Lower lobe of right lung (tissue), 2 donors: Measurements from ENCODE around the gene CYB5B. TPM values are rescaled to one million over a fixed set of nuclear protein-coding genes. Genes with fewer than 3 reads are reported as not detected.

Experiments used
- ATAC-seq, 2 donors: fragments of 200-7000 bp; cut with Tn5 transposase; one replicate each; pipeline ENCODE4 v1.9.1; 2020 to 2022; ENCODE audit warnings: mild to moderate bottlenecking in 2 of 2, moderate library complexity in 2 of 2
- DNase-seq: peaks from one replicate; pipeline ENCODE4 v3.0.0-alpha.2; 2020
- H3K27ac ChIP-seq: fragments of 200-600 bp; one replicate; pipeline ENCODE4 v1.8.0; 2022
- H3K27me3 ChIP-seq: fragments of 200-600 bp; one replicate; pipeline ENCODE4 v1.8.0; 2022; ENCODE audit warnings: low read depth
- H3K36me3 ChIP-seq: fragments of 200-600 bp; one replicate; pipeline ENCODE4 v1.8.0; 2022; ENCODE audit warnings: mild to moderate bottlenecking
- H3K4me1 ChIP-seq: fragments of 200-600 bp; one replicate; pipeline ENCODE4 v1.8.0; 2022
- H3K4me3 ChIP-seq: fragments of 200-600 bp; one replicate; pipeline ENCODE4 v1.8.0; 2022; ENCODE audit warnings: mild to moderate bottlenecking
- H3K9me3 ChIP-seq: fragments of 200-600 bp; one replicate; pipeline ENCODE4 v1.8.0; 2022
- CTCF ChIP-seq: fragments of 200-600 bp; IDR thresholded peaks from one replicate; pipeline ENCODE4 v1.8.0; 2022; ENCODE audit warnings: antibody characterized with exemption, mild to moderate bottlenecking
- intact Hi-C: fragments of 100-400 bp; cut with DNase I; formaldehyde crosslinking; loops from one replicate; pipeline ENCODE4 v1.11.0; 2022
- total RNA-seq: library from RNA; stranded (reverse); fragmentation: NEBNext Ultra II Directional; extraction: Animal tissue kit (Norgen Biotek cat#: 25700); gene quantifications from one replicate; pipeline ENCODE4 v1.2.1, GENCODE V29; 2021
- donor health status: DM: no; HTN: yes; CAD: no; lungs with severe emphysema.

The CYB5B gene
- total RNA-seq, 1 donor from 2014 or later, result 78.2 TPM

GRCh38 chr16:69497876-69498596 is 73.6 kb downstream of the CYB5B start:
- Histone ChIP-seq H3K9me3 (no peaks in the 10 kb centered on the region), H3K36me3 (no peaks in the 10 kb centered on the region), H3K4me3 (no peak overlapping the region), H3K27ac (no peak overlapping the region), H3K4me1 (no peaks in the 10 kb centered on the region), H3K27me3 (no peaks in the 10 kb centered on the region)
- DNase-seq (no peak), ATAC-seq (no peak)
- intact Hi-C loops, result no loop called here
- no peak for TF ChIP-seq CTCF

- ATAC-seq, result no peak
- no peaks in the 10 kb centered on the region for H3K4me1 ChIP-seq
These were observed 74.5 kb downstream of the CYB5B start for GRCh38 chr16:69498926-69499325.

GRCh38 chr16:69499541-69500230 is 75.3 kb downstream of the CYB5B start:
- Histone ChIP-seq H3K4me1 (no peaks in the 10 kb centered on the region), H3K27ac (no peak overlapping the region), H3K36me3 (no peaks in the 10 kb centered on the region), H3K27me3 (no peaks in the 10 kb centered on the region), H3K4me3 (no peak overlapping the region), H3K9me3 (no peaks in the 10 kb centered on the region)
- intact Hi-C loops, result no loop called here
- no peak for DNase-seq
- no peak for ATAC-seq
- no peak for TF ChIP-seq CTCF

More at GRCh38 chr16:69498926-69499325, 74.5 kb downstream of the CYB5B start:
- DNase-seq, result no peak
- intact Hi-C loops, result no loop called here
- Histone ChIP-seq H3K9me3 (no peaks in the 10 kb centered on the region), H3K4me3 (no peak overlapping the region), H3K27me3 (no peaks in the 10 kb centered on the region), H3K27ac (no peak overlapping the region), H3K36me3 (no peaks in the 10 kb centered on the region)
- no peak for TF ChIP-seq CTCF

GRCh38 chr16:69500496-69500895 is 76.1 kb downstream of the CYB5B start:
- Histone ChIP-seq H3K27me3 (no peaks in the 10 kb centered on the region), H3K4me1 (no peaks in the 10 kb centered on the region), H3K4me3 (no peak overlapping the region), H3K27ac (no peak overlapping the region), H3K36me3 (no peaks in the 10 kb centered on the region), H3K9me3 (no peaks in the 10 kb centered on the region)
- no peak for TF ChIP-seq CTCF
- intact Hi-C loops, result no loop called here
- DNase-seq (no peak), ATAC-seq (no peak)

- DNase-seq (no peak), ATAC-seq (no peak)
- intact Hi-C loops, result no loop called here
- Histone ChIP-seq H3K4me3 (no peak overlapping the region), H3K27ac (no peak overlapping the region), H3K4me1 (no peaks in the 10 kb centered on the region), H3K9me3 (no peaks in the 10 kb centered on the region), H3K27me3 (no peaks in the 10 kb centered on the region), H3K36me3 (no peaks in the 10 kb centered on the region)
- no peak for TF ChIP-seq CTCF
These were observed 77.7 kb downstream of the CYB5B start for GRCh38 chr16:69501956-69502745.
